ENCODE measurements around the gene STX1A.

The STX1A gene

GRCh38 chr7:73740771-73741170 is 21.3 kb upstream of the STX1A start:
- in situ Hi-C loops (cut with HindIII; ENCODE audit: low sequenced_read_pairs) = no loop called here
- no peak for DNase-seq (ENCODE audit: low read depth, low spot score)
- TF ChIP-seq, protein P1, sequence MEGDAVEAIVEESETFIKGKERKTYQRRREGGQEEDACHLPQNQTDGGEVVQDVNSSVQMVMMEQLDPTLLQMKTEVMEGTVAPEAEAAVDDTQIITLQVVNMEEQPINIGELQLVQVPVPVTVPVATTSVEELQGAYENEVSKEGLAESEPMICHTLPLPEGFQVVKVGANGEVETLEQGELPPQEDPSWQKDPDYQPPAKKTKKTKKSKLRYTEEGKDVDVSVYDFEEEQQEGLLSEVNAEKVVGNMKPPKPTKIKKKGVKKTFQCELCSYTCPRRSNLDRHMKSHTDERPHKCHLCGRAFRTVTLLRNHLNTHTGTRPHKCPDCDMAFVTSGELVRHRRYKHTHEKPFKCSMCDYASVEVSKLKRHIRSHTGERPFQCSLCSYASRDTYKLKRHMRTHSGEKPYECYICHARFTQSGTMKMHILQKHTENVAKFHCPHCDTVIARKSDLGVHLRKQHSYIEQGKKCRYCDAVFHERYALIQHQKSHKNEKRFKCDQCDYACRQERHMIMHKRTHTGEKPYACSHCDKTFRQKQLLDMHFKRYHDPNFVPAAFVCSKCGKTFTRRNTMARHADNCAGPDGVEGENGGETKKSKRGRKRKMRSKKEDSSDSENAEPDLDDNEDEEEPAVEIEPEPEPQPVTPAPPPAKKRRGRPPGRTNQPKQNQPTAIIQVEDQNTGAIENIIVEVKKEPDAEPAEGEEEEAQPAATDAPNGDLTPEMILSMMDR (IDR thresholded peaks at IDR 0.05; ENCODE audit: low read depth, low read length) = no peak
- no peak overlapping the region for H3K4me3 ChIP-seq (ENCODE audit: low read depth, low read length)

GRCh38 chr7:73740212-73740611 is 20.7 kb upstream of the STX1A start:
- DNase-seq (ENCODE audit: low read depth, low spot score) = no peak
- TF ChIP-seq, protein P1 (IDR thresholded peaks at IDR 0.05; ENCODE audit: low read depth, low read length) = no peak
- in situ Hi-C loops (cut with HindIII; ENCODE audit: low sequenced_read_pairs) = no loop called here
- H3K4me3 ChIP-seq (ENCODE audit: low read depth, low read length) = no peak overlapping the region

GRCh38 chr7:73739387-73739767 is 19.9 kb upstream of the STX1A start:
- TF ChIP-seq, protein P1 (IDR thresholded peaks at IDR 0.05; ENCODE audit: low read depth, low read length) = no peak
- in situ Hi-C loops (cut with HindIII; ENCODE audit: low sequenced_read_pairs) = no loop called here
- H3K4me3 ChIP-seq (ENCODE audit: low read depth, low read length) = peak overlapping the region; percentile 78
- no peak for DNase-seq (ENCODE audit: low read depth, low spot score)

DNA sequence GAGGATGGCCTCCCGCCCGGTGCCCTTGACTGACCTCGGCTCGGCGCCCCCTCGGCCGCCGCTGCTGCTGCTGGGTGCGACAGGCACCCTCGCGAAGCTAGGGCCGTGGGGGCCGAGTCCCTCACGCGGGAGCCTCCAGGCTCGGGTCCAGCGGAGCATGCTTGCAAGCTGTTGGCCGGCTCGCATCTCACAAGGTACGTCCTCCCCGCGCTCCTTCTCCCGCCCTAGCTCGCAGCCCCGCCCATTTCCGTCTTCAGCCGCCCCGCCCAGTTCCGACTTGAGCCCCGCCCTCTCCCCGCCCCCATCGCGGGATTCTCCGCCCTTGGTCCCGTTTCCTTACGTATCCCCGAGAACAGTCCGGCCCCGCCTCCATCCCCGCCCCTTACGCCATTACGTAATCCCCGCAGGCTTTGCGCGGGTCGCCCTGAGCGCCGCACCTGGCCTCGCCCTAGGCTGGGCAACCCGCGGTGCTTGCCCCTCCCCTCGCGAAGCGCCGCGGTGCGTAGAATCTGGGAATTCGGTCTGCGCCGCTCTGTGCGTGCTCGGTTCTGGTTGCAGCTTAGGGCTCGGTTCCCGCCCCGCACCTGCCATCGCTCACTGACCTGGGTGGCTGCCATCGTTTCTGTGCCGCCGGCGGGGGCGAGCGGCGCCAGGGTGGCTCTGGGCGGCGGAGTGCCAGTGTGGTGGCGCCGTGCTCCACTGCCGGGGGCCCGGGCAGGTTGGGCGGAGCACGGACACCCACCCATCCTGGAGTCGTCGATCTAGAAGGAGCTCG is 19.3 kb upstream of the STX1A start, which contains the start of gene ABHD11:
Gene ABHD11 (minus strand): TSS at position 191 of the 775 bp plus-strand sequence. CDS start 32 bp downstream, at position 159.
- DNase-seq (ENCODE audit: low read depth, low spot score) = peak; percentile 98
- H3K4me3 ChIP-seq (ENCODE audit: low read depth, low read length) = peak within 1 kb of the TSS; percentile 78
- TF ChIP-seq, protein P1 (IDR thresholded peaks at IDR 0.05; ENCODE audit: low read depth, low read length) = no peak
- in situ Hi-C loops (cut with HindIII; ENCODE audit: low sequenced_read_pairs) = no loop called here

DNA sequence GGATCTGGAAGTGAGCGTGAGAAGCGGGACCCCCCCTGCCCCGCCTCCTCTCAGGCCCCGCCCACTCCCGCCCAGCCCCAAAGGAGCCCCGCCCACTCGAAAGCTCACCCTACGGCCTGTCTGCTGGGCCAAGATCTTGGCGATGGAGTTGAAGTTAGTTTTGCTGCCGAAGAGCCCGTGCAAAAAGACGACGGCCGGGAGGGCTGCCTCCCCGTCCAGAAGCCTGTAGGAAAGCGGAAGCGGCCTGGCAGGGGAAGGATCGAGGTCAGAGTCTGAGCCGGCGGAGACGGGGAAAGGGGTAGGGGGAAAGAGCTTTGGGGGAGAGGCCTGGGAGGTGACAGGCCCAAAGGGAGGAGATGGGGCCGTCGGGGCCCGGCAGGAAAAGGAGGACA is 18.7 kb upstream of the STX1A start:
- DNase-seq (ENCODE audit: low read depth, low spot score) = peak; percentile 50
- H3K4me3 ChIP-seq (ENCODE audit: low read depth, low read length) = peak overlapping the region; percentile 78
- in situ Hi-C loops (cut with HindIII; ENCODE audit: low sequenced_read_pairs) = no loop called here
- TF ChIP-seq, protein P1 (IDR thresholded peaks at IDR 0.05; ENCODE audit: low read depth, low read length) = no peak

DNA sequence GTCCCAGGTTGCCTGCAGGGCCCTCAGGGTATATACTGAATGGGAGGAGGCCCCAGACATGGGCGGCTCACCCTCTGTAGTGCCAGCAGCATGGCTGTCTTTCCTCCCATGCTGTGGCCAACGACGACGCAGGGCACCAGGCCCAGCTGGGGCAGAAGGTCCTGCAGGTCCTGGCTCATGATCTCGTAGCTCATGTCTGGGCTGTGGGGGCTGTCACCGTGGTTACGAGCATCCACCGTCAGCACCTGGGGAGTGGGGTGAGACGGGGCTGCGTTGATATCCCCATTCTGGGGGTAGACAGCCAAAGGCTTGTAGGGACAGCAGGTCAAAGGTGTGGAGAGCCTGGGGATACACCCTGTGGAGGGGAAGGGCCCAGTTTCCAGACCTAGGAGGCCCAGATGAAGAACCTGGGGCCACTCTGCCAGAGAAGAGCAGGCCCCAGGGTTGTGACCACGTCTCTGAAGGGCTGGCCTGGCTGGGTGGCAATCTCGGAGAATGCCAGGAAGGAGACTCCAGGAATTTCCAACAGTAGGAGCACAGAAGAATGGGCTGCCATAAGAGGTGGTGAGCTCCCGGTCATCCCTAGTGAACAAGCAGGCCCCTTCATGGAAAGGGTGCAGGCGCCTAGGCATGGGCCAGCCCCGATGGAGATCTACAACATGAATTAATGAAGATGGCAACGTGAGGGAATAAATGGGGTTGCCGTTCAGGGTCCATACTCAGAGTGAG is 18.2 kb upstream of the STX1A start:
- DNase-seq (ENCODE audit: low read depth, low spot score) = no peak
- in situ Hi-C loops (cut with HindIII; ENCODE audit: low sequenced_read_pairs) = no loop called here
- H3K4me3 ChIP-seq (ENCODE audit: low read depth, low read length) = peak overlapping the region; percentile 78

More for the DNA sequence above, 18.2 kb upstream of the STX1A start:
- TF ChIP-seq, protein P1 (IDR thresholded peaks at IDR 0.05; ENCODE audit: low read depth, low read length) = no peak

Measured in astrocyte of the spinal cord (primary cell).